ENCODE results near the gene KIF3B.
"Not testable (repeated sequence)": the region's sequence is repeated elsewhere in the genome, so short reads cannot be mapped to it uniquely, and the experiment has no call there.

The KIF3B gene

DNA sequence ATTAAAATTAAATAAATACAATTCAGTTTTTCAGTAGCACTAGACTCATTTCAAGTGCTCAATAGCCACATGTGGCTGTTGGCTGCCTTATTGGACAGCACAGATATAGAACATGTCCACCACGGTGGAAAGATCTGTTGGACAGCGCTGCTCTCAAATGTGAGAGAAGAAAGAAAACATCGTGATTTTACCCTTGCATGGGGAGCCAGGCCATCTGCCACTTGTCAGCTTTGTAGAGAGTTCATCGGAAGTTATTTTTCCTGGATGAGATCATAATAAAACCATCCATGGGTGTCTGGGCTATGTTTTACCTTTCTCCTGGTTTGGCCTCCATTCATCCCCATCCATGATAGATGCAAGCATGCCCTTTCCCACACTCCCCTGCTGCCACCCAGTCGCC, 5.8 kb upstream of the KIF3B start:
- H3K4me2 ChIP-seq (ENCODE audit: low read length) = no peak overlapping the region
- H3K27me3 ChIP-seq (ENCODE audit: insufficient read depth, low read length) = no peaks in the 10 kb centered on the region
- no peaks in the 10 kb centered on the region for H3K9me2 ChIP-seq (ENCODE audit: low read depth, low read length)
- H3K79me2 ChIP-seq (ENCODE audit: insufficient read depth, low read length) = no peaks in the 10 kb centered on the region
- H3F3A ChIP-seq (ENCODE audit: insufficient read depth, low read length) = no peaks in the 10 kb centered on the region
- TF ChIP-seq, protein P1, sequence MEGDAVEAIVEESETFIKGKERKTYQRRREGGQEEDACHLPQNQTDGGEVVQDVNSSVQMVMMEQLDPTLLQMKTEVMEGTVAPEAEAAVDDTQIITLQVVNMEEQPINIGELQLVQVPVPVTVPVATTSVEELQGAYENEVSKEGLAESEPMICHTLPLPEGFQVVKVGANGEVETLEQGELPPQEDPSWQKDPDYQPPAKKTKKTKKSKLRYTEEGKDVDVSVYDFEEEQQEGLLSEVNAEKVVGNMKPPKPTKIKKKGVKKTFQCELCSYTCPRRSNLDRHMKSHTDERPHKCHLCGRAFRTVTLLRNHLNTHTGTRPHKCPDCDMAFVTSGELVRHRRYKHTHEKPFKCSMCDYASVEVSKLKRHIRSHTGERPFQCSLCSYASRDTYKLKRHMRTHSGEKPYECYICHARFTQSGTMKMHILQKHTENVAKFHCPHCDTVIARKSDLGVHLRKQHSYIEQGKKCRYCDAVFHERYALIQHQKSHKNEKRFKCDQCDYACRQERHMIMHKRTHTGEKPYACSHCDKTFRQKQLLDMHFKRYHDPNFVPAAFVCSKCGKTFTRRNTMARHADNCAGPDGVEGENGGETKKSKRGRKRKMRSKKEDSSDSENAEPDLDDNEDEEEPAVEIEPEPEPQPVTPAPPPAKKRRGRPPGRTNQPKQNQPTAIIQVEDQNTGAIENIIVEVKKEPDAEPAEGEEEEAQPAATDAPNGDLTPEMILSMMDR (IDR thresholded peaks at IDR 0.05; ENCODE audit: low read length) = no peak
- no peak for TF ChIP-seq EZH2 (IDR thresholded peaks at IDR 0.05; ENCODE audit: borderline replicate concordance, low read length)
- peaks cover 7% of the 10 kb centered on the region for H3K4me1 ChIP-seq (ENCODE audit: insufficient read depth, low read length, severe bottlenecking)
- no peak overlapping the region for H3K9ac ChIP-seq (ENCODE audit: low read length)
- H2AFZ ChIP-seq (ENCODE audit: low read length) = no peak overlapping the region
- H3K4me3 ChIP-seq (ENCODE audit: low read depth, low read length, poor library complexity, severe bottlenecking) = no peak overlapping the region
- no peak overlapping the region for H3K27ac ChIP-seq (ENCODE audit: low read depth, low read length, poor library complexity, severe bottlenecking)
- H3K36me3 ChIP-seq (ENCODE audit: insufficient read depth, low read length) = no peaks in the 10 kb centered on the region
- H3K9me3 ChIP-seq (ENCODE audit: low read length) = peaks cover 3% of the 10 kb centered on the region
- no peaks in the 10 kb centered on the region for H4K20me1 ChIP-seq (ENCODE audit: insufficient read depth, low read length)

DNA sequence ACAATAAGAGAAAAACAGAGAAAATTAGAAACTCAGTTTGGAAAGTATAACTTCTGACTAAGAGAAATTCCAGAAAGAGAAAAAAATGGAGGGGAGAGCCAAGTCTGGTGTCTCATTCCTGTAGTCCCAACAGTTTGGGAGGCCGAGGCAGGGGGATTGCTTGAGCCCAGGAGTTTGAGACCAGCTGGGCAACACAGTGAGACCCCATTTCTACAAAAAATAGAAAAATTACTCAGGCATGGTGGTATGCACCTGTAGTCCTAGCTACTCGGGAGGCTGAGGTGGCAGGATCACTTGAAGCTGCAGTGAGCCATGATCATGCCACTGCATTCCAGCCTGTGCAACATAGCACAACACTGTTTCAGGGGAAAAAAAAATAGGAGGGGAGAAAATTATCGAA, 3.1 kb upstream of the KIF3B start:
- Histone ChIP-seq H3K9ac (ENCODE audit: low read length) (no peak overlapping the region), H4K20me1 (ENCODE audit: insufficient read depth, low read length) (no peaks in the 10 kb centered on the region), H2AFZ (ENCODE audit: low read length) (no peak overlapping the region), H3K9me2 (ENCODE audit: low read depth, low read length) (no peaks in the 10 kb centered on the region), H3K4me3 (ENCODE audit: low read depth, low read length, poor library complexity, severe bottlenecking) (no peak overlapping the region), H3K4me1 (ENCODE audit: insufficient read depth, low read length, severe bottlenecking) (peaks cover 22% of the 10 kb centered on the region), H3K4me2 (ENCODE audit: low read length) (no peak overlapping the region), H3K79me2 (ENCODE audit: insufficient read depth, low read length) (no peaks in the 10 kb centered on the region), H3K27me3 (ENCODE audit: insufficient read depth, low read length) (no peaks in the 10 kb centered on the region), H3K9me3 (ENCODE audit: low read length) (peaks cover 3% of the 10 kb centered on the region), H3K27ac (ENCODE audit: low read depth, low read length, poor library complexity, severe bottlenecking) (no peak overlapping the region), H3F3A (ENCODE audit: insufficient read depth, low read length) (no peaks in the 10 kb centered on the region), H3K36me3 (ENCODE audit: insufficient read depth, low read length) (no peaks in the 10 kb centered on the region)
- TF ChIP-seq EZH2 (IDR thresholded peaks at IDR 0.05; ENCODE audit: borderline replicate concordance, low read length) = no peak
- TF ChIP-seq, protein P1 (IDR thresholded peaks at IDR 0.05; ENCODE audit: low read length) = no peak

DNA sequence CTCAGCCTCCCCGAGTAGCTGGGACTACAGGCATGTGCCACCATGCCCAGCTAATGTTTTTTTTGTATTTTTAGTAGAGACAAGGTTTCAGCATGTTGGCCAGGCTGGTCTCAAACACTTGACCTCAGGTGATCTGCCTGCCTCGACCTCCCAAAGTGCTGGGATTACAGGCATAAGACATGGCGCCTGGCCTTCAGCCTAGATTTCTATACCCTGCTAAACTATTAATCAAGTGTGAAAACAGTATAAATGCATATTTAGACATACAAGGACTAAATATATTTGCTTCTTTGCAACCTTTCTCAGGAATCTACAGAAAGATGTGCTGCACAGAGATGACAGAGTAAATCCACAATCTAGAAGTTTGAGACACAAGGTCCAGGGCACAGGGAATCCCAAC, 2.3 kb upstream of the KIF3B start:
- not testable (repeated sequence) for H3F3A ChIP-seq (ENCODE audit: insufficient read depth, low read length); H3K4me3 ChIP-seq (ENCODE audit: low read depth, low read length, poor library complexity, severe bottlenecking); H2AFZ ChIP-seq (ENCODE audit: low read length); H4K20me1 ChIP-seq (ENCODE audit: insufficient read depth, low read length); H3K9ac ChIP-seq (ENCODE audit: low read length); H3K4me2 ChIP-seq (ENCODE audit: low read length); H3K36me3 ChIP-seq (ENCODE audit: insufficient read depth, low read length); H3K9me3 ChIP-seq (ENCODE audit: low read length); H3K27me3 ChIP-seq (ENCODE audit: insufficient read depth, low read length); H3K27ac ChIP-seq (ENCODE audit: low read depth, low read length, poor library complexity, severe bottlenecking); H3K9me2 ChIP-seq (ENCODE audit: low read depth, low read length); H3K79me2 ChIP-seq (ENCODE audit: insufficient read depth, low read length)
- peaks cover 22% of the 10 kb centered on the region for H3K4me1 ChIP-seq (ENCODE audit: insufficient read depth, low read length, severe bottlenecking)

DNA sequence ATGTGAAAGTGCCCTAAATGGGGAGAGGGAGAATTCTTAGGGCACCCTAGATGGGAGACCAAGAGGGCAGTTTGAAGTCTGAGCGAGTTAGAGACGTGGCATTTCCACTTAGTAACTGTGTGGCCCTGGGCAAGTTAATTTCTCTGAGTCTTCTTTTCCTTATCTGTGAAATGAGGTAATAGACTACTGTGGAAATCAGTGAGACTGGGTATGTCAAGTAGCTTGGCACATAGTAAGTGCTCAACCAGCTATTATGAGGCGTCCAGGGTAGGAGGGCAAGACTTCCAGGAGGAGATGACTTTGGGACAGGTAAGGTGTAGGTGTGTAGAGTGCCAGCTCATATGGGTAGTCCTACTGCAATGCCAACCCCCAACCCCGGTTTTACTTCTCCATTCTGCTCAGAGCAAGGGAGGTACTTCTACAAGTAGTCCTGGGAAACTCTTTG, 770 bp downstream of the KIF3B start:
- H3K4me1 ChIP-seq (ENCODE audit: insufficient read depth, low read length, severe bottlenecking) = peaks cover 24% of the 10 kb centered on the region
- H3K9me3 ChIP-seq (ENCODE audit: low read length) = peaks cover 3% of the 10 kb centered on the region
- H3K9me2 ChIP-seq (ENCODE audit: low read depth, low read length) = no peaks in the 10 kb centered on the region
- no peaks in the 10 kb centered on the region for H3F3A ChIP-seq (ENCODE audit: insufficient read depth, low read length)
- H3K27me3 ChIP-seq (ENCODE audit: insufficient read depth, low read length) = no peaks in the 10 kb centered on the region
- TF ChIP-seq, protein P1 (IDR thresholded peaks at IDR 0.05; ENCODE audit: low read length) = no peak
- TF ChIP-seq EZH2 (IDR thresholded peaks at IDR 0.05; ENCODE audit: borderline replicate concordance, low read length) = no peak
- no peaks in the 10 kb centered on the region for H4K20me1 ChIP-seq (ENCODE audit: insufficient read depth, low read length)
- no peaks in the 10 kb centered on the region for H3K36me3 ChIP-seq (ENCODE audit: insufficient read depth, low read length)
- H3K27ac ChIP-seq (ENCODE audit: low read depth, low read length, poor library complexity, severe bottlenecking) = peak overlapping the region; percentile 21
- H3K79me2 ChIP-seq (ENCODE audit: insufficient read depth, low read length) = no peaks in the 10 kb centered on the region
- peak overlapping the region; percentile 92 for H3K4me2 ChIP-seq (ENCODE audit: low read length)
- peak overlapping the region; percentile 94 for H3K4me3 ChIP-seq (ENCODE audit: low read depth, low read length, poor library complexity, severe bottlenecking)
- H3K9ac ChIP-seq (ENCODE audit: low read length) = peak overlapping the region; percentile 83
- no peak overlapping the region for H2AFZ ChIP-seq (ENCODE audit: low read length)
